Activated effector memory CD4-positive, alpha-beta T cell treated with Interleukin-2 at 50 U/mL for 16 hours (primary cell): ENCODE measurements around the gene PNP.
"Not testable (repeated sequence)": the region's sequence is repeated elsewhere in the genome, so short reads cannot be mapped to it uniquely, and the experiment has no call there.

Experiments
- DNase-seq: peaks from one replicate; pipeline ENCODE4 v3.0.0-alpha.2; 2020

The PNP gene

DNA sequence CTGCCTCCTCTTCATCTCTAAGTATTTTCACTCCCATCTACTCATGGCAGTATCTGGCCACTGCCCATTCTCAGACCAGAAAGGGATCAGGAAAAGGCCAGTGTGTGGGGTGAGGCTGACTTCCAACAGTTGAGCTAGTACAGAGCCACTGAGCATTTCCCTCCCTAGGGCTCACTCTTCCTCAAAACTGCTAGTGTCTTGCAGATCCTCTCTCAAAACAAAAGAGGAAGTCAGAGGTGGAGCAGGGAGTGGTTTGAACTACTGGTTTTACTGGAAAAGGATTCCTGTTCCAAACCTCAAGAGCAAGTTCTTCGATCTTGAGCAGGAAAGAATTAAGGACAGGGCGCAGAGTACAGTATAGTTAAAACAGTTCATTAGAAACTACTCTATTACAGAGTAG, 24.4 kb downstream of the PNP start:
- no peak for DNase-seq

DNA sequence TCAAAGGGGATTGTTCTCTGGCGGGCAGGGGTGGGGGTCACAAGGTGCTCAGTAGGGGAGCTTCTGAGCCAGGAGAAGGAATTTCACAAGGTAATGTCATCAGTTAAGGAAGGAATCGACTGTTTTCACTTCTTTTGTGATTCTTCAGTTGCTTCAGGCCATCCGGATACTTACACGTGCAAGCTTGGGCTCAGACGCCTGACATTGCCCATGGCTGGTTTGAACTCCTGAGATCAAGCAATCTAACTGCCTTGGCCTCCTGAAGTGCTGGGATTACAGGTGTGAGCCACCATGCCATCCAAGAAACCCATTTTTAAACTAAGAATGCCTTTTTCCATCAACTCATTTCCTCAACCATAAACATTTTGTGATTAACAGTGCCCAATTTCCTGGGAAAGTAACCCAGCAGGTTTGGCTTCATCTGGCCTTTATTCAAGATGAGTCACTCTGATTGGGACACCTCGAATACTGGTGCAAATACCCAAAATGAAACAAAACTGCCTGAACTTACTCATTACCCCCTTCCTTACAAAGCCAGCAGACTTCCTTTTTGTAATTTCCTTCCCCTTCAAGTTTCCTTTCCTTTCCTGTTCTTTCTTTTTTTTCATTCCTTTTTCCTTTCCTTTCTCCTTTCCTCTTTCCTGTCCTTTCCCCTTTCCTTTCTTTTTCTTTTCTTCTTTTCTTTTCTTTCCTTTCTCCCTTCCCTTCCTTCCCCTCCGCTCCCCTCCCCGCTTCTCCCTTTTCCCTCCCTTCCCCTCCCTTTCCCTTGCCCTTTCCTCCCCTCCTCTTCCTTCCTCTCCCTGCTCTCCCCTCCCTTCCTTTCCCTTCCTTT, 25.9 kb downstream of the PNP start:
- no peak for DNase-seq

DNA sequence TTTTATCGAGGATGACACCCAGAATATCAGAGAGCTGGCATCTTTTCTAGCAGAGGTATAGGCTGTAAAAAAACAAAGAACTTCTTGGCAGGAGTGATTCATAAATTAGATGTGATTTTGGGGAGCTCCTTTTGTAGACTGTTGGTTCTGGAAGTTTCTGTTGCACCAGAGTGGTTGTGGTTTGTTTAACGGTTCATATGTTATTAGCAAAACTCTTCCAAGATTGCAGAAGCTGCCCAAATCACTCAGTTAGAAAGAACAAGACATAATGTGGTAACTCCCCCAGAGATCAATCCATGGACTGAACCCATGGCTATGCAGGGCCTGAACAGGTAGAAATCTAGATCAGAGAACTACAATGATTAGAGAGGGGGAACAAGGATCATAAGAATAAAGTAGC, 29.4 kb downstream of the PNP start:
- no peak for DNase-seq

DNA sequence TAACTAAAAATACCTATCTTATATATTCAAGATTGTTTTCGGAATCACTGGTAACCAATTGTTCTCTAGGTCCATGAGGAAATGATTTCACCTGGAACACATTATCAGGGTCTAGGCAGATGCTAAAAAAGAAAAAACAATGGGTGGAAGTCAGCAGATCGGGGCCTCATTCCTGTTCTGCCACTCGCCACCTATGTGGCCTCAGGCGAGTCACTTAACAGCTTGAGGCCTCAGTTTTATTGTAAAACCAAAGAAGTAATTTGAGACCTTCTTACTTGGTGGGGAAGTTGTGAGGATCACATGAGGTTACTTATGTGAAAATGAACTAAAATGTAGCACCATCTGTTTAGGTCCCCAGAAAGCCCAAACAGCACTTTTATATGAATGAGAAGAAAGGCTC, 29.9 kb downstream of the PNP start:
- no peak for DNase-seq

DNA sequence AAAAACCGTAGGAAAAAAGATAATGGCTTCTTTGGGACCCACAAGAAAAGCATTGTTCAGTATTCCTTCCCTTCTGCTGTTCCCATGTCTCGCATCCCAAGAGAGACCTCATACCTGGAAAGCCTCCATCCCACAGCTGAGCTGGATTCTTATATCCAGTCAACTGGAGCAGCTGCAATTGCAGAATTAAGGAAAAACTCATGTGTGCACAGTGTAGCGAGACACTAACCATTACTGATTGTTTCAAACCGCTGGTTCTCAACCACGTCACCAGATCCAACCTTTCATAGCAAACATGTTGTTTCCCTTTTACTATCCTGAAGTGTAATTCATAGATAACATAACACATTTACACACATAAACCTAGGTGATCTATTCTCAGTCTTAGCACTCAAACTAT, 30.7 kb downstream of the PNP start:
- no peak for DNase-seq

DNA sequence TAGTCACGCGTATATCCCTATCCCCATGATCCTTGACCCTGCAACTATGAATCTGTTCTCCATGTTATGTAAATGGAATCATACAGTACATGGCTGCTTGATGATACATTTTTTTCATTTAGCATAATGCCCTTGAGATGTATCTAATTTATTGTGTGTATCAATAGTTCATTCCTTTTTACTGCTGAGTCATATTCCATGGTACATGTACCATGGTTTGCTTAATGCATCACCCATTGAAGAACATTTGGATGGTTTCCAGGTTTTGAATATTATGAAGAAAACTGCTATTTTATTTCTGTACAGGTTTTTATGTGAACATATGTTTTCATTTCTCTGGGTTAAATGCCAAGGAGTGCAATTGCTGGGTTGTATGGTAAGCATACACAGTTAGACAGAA, 32.1 kb downstream of the PNP start:
- DNase-seq, result no peak

DNA sequence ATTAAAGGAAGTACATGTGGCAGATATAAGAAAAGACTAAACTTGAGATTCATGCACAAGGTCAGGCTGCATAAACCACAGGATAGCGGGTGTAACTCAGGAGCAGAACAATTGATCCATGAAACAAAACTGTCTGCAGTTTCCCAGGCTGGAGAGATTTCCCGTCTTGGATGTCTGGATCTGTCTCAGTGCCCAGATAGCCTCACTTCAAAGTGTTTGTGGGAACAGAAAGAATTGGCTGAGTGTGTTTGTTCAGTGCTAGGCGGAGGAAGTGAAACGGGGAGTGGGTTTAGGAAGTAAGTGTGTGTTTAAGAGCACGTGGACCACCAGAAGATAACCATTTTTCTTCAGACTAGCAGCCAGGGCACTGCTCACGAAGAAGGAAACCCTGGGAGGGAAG, 34.7 kb downstream of the PNP start:
- DNase-seq, result no peak

DNA sequence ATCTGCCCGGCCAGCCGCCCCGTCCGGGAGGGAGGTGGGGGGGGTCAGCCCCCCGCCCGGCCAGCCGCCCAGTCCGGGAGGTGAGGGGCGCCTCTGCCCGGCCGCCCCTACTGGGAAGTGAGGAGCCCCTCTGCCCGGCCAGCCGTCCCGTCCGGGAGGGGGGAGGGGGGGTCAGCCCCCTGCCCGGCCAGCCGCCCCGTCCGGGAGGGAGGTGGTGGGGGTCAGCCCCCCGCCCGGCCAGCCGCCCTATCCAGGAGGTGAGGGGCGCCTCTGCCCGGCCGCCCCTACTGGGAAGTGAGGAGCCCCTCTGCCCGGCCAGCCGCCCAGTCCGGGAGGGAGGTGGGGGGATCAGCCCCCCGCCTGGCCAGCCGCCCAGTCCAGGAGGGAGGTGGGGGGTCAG, 37.1 kb downstream of the PNP start:
- DNase-seq, result not testable (repeated sequence)

DNA sequence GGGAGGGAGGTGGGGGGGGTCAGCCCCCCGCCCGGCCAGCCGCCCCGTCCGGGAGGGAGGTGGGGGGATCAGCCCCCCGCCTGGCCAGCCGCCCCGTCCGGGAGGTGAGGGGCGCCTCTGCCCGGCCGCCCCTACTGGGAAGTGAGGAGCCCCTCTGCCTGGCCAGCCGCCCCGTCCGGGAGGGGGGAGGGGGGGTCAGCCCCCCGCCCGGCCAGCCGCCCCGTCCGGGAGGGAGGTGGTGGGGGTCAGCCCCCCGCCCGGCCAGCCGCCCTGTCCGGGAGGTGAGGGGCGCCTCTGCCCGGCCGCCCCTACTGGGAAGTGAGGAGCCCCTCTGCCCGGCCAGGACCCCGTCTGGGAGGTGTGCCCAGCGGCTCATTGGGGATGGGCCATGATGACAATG, 37.5 kb downstream of the PNP start:
- not testable (repeated sequence) for DNase-seq

DNA sequence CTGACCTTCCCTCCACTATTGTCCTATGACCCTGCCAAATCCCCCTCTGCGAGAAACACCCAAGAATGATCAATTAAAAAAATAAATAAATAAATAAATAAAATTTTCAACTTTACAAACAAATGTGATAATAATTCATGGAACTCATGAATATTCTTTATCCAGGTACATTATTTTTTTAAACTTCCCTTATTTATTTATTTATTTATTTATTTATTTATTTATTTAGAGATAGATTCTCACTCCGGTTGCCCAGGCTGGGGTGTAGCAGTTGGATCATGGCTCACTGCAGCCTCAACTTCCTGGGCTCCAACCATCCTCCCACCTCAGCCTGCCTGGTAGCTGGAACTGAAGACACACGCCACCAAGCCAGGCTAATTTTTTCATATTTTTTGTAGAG, 38.3 kb downstream of the PNP start:
- DNase-seq, result not testable (repeated sequence)

DNA sequence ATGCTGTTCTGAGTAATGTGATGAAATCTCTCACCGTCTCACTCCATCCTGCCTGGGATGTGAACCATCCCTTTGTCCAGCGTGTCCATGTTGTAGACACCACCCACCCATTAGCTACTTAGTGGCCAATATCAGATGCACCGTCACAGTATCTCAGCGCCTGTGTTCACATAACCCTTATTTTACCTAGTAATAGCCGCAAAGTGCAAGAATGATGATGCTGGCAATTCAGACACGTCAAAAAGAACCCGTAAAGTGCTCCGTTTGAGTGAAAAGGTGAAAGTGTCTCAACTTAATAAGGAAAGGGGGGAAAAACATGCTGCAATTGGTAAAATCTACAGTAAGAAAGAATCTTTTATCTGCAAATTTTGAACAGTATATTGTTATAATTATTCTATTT, 39.2 kb downstream of the PNP start:
- no peak for DNase-seq

DNA sequence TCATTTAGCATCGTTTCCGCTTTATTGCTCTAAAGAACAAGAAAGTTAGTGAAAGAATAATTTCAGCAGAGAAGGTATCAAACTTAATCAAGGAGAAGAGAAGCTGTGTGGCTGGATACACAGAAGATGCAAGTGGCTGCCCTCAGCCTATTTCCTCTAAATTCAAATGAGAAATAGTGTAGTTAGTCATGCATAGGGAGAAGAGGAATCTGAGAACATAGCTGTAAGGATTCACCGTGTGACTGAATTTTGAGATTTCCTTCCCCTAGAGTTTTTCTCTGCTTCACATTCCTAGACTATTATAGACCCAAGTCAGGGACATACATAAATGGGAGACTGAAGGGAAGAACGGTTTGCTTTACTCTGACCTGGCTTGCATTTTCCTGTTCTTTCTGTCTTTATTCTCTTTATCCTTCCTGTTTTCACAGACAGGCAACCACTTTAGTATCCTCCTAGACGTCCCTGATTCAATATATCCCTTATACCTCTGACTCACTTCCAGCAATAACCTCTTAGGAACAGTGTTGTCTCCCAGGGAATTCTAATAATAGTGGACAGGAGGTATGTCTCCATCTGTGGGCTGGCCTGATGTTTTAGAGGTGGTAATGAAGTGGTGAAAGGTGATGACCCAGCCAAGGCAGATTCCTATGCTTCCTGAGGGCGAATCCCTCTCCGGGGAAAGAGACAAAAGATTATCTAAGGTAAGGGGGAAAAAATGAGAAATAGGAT, 43.1 kb downstream of the PNP start:
- DNase-seq, result no peak

DNA sequence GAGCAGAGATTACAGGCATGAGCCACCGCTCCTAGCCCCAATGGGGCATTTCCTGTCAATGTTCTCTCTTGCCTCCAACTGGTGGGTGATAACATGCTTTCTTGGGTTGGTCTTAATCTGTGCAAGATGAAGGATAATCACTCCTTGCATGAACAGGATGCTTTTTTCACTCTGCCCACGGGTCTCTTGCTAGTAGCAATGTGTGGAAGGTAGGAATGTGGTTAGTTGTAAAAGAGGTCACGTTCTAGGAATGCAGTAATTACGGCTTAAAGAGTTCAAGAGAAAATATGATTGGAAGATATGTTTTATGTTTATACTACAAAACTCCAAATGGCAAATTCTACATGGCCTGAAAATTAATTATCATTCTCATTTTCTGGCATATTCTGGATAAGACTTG, 46.6 kb downstream of the PNP start:
- DNase-seq, result no peak

DNA sequence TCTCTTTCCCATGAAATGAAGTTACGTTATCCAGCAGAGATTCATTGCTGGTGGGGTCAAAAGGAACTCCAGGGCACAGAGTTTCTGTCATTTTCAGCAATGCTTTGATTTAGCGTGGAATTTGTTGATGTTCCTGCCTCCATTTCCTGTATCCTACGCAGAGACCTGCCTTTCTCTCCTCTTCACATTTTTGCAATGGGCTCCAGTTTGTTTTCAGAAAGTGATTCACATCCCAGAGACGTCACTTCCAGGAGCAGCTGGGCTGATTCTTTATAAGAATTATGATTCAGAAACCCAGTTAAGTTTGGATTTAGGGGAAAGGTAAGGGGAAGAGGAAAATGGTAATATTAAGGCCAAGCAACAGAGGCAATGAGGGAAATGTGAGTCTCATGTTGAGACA, 47.7 kb downstream of the PNP start:
- no peak for DNase-seq

DNA sequence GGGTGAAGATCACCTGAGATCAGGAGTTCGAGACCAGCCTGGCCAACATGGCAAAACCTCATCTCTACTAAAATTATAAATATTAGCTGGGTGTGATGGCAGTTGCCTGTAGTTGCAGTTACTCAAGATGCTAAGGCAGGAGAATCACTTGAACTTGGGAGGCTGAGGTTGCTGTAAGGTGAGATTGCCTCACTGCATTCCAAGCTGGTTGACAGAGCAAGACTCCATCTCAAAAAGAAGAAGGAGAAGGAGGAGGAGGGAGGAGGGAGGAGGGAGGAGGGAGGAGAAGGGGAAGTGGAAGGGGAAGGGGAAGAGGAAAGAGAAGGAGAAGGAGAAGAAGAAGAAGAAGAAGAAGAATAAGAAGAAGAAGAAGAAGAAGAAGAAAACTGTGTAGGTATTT, 53.1 kb downstream of the PNP start:
- no peak for DNase-seq

DNA sequence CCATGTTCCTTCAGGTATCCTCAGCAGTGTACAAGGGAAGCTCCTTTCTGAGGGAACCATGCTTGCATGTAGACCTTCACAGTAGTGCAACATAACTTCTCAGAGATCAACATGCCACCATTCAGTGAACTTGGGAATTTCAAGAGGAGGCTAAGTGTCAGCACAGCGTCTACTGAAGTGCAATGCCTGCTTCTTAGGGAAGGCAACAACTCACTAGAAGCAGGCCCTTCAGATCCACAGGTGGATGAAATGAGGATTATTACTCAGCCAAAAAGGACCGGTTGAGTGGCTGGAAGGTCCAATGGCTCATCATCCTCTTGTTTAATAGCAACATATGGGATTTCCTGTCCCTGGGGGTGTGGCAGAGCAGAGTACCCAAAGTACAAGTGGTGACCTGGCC, 54.8 kb downstream of the PNP start:
- no peak for DNase-seq
